ENCODE results near the gene ZBTB7A.

Gene ZBTB7A

DNA sequence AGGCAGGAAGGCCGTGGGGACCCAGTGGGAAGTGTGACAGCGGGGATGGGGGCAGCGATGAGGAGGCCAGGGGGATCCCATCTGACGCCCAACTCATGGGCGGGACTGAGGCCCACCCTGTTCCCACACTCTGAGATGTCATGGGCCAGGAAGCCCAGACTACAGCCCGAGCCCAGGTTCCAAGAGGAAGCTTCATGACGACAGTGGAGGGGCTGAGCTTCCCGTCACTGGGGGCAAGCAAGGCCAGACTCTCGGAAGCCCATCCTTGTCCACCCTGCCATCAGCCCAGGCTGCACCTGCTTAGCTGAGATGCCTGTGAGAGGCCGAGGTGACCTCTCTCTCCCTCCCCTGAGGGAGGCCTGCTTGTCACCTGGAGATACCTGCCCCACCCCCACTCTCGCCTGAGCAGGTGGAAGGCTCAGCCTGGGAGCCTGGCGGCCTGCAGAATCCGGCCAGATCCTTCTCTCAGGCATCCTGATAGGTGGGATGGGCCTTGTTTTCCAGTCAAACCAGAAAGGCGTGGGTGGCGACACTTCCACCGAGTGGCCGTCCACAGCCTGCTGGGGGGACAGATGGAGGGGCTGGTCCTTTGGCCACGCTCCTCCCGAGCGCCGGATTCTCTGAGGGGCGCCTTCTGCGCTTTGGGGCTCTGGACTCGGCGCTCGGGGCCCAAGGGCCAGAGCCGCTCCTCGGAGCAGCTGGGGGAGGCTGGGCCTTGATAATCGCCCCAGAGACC lies 4.8 kb downstream of the ZBTB7A start:
- Histone ChIP-seq H3K4me1 (ENCODE audit: control insufficient read depth in 5 of 5, insufficient read depth in 5 of 5, low read length in 5 of 5) (peaks cover 13 to 76% (median 72%) of the 10 kb centered on the region in 5 donors), H3K27ac (ENCODE audit: low read depth, low read length) (peak overlapping the region; percentile 98), H3K36me3 (ENCODE audit: control insufficient read depth in 5 of 5, insufficient read depth in 5 of 5, low read length in 5 of 5) (peaks cover 0 to 9% (median 6%) of the 10 kb centered on the region in 5 donors), H3K27me3 (ENCODE audit: control insufficient read depth in 5 of 5, insufficient read depth in 4 of 5, low read length in 5 of 5) (no peaks in the 10 kb centered on the region), H3K9me3 (ENCODE audit: control insufficient read depth in 5 of 5, low read length in 5 of 5) (no peaks in the 10 kb centered on the region), H3K9ac (ENCODE audit: low read length in 5 of 5) (peak overlapping the region; percentile 44 to 91 (median 78)), H3K4me3 (ENCODE audit: low read depth in 1 of 5, low read length in 5 of 5) (peak overlapping the region; percentile 26 to 75 (median 50))

- Histone ChIP-seq H3K27ac (ENCODE audit: low read depth, low read length) (peak overlapping the region; percentile 98), H3K4me3 (ENCODE audit: low read depth in 1 of 5, low read length in 5 of 5) (peak overlapping the region; percentile 26 to 75 (median 50)), H3K36me3 (ENCODE audit: control insufficient read depth in 5 of 5, insufficient read depth in 5 of 5, low read length in 5 of 5) (peaks cover 0 to 9% (median 6%) of the 10 kb centered on the region in 5 donors), H3K9ac (ENCODE audit: low read length in 5 of 5) (peak overlapping the region; percentile 68 to 91 (median 88)), H3K27me3 (ENCODE audit: control insufficient read depth in 5 of 5, insufficient read depth in 4 of 5, low read length in 5 of 5) (no peaks in the 10 kb centered on the region), H3K4me1 (ENCODE audit: control insufficient read depth in 5 of 5, insufficient read depth in 5 of 5, low read length in 5 of 5) (peaks cover 13 to 77% (median 72%) of the 10 kb centered on the region in 5 donors), H3K9me3 (ENCODE audit: control insufficient read depth in 5 of 5, low read length in 5 of 5) (no peaks in the 10 kb centered on the region)
Measured at GRCh38 chr19:4061178-4061682, 5.5 kb downstream of the ZBTB7A start.

DNA sequence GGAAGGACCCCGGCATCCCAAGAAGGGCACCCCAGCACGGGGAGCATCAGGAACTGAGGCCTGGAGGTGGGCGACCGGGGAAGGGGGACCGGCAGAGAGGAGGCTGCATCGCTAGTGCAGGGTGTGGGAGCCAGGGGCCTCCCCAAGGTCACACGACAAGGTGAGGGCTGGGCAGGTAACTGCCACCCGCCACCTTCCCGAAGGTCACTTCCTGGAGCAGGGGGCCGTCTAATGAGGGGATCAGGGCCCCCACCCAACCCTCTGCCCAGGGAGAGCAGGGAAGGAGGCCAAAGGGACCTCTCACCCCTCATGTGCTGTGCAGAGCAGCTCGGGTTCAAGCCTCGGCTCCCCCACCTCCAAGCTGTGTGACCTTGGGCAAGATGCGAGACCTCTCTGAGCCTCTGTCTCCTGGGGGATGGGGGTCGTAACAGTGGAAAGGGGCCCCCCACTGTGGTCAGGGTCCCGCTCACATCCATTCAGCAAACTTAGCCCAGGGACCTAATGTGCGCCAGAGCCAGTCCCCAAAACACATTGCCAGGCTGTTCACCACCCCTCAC lies 6.0 kb downstream of the ZBTB7A start:
- H3K4me1 ChIP-seq (ENCODE audit: control insufficient read depth in 5 of 5, insufficient read depth in 5 of 5, low read length in 5 of 5): peaks cover 17 to 83% (median 77%) of the 10 kb centered on the region in 5 donors
- H3K36me3 ChIP-seq (ENCODE audit: control insufficient read depth in 5 of 5, insufficient read depth in 5 of 5, low read length in 5 of 5): peaks cover 0 to 12% (median 6%) of the 10 kb centered on the region in 5 donors
- no peaks in the 10 kb centered on the region for H3K9me3 ChIP-seq (ENCODE audit: control insufficient read depth in 5 of 5, low read length in 5 of 5)
- H3K27ac ChIP-seq (ENCODE audit: low read depth, low read length): peak overlapping the region; percentile 98
- H3K9ac ChIP-seq (ENCODE audit: low read length in 5 of 5): peak overlapping the region; percentile 68 to 90 (median 88)
- peak overlapping the region; percentile 26 to 75 (median 50) for H3K4me3 ChIP-seq (ENCODE audit: low read depth in 1 of 5, low read length in 5 of 5)
- H3K27me3 ChIP-seq (ENCODE audit: control insufficient read depth in 5 of 5, insufficient read depth in 4 of 5, low read length in 5 of 5): no peaks in the 10 kb centered on the region

GRCh38 chr19:4059891-4060620 lies 6.6 kb downstream of the ZBTB7A start:
- Histone ChIP-seq H3K27me3 (ENCODE audit: control insufficient read depth in 5 of 5, insufficient read depth in 4 of 5, low read length in 5 of 5) (no peaks in the 10 kb centered on the region), H3K4me3 (ENCODE audit: low read depth in 1 of 5, low read length in 5 of 5) (peak overlapping the region in 4 of 5 donors; percentile 22 to 75 (median 38)), H3K36me3 (ENCODE audit: control insufficient read depth in 5 of 5, insufficient read depth in 5 of 5, low read length in 5 of 5) (peaks cover 0 to 16% (median 9%) of the 10 kb centered on the region in 5 donors), H3K27ac (ENCODE audit: low read depth, low read length) (peak overlapping the region; percentile 98), H3K9ac (ENCODE audit: low read length in 5 of 5) (peak overlapping the region; percentile 26 to 90 (median 88)), H3K9me3 (ENCODE audit: control insufficient read depth in 5 of 5, low read length in 5 of 5) (no peaks in the 10 kb centered on the region), H3K4me1 (ENCODE audit: control insufficient read depth in 5 of 5, insufficient read depth in 5 of 5, low read length in 5 of 5) (peaks cover 17 to 83% (median 77%) of the 10 kb centered on the region in 5 donors)

DNA sequence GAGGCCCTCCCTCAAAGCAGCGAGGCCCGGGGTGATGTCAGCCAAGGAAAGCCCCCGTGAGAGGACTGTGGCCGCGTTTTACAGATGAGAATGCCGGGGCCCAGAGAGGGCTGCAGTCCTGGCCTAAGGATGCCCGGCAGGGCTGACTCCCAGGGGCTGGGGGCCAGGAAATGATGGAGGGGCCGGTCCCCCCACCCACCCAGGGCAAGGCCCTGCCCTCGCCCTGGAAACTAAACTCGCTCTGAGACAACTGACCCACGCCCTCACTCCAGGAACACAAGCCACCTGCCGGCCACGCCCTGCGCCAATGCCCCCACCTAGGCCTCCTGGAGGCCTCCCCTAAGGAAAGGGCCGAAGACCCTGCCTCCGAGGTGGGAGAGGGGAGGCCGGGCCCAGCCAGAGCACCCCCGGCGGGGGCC lies 7.2 kb downstream of the ZBTB7A start:
- Histone ChIP-seq H3K36me3 (ENCODE audit: control insufficient read depth in 5 of 5, insufficient read depth in 5 of 5, low read length in 5 of 5) (peaks cover 0 to 21% (median 14%) of the 10 kb centered on the region in 5 donors), H3K4me3 (ENCODE audit: low read depth in 1 of 5, low read length in 5 of 5) (peak overlapping the region in 3 of 5 donors; percentile 26 to 45 (median 40)), H3K9me3 (ENCODE audit: control insufficient read depth in 5 of 5, low read length in 5 of 5) (no peaks in the 10 kb centered on the region), H3K4me1 (ENCODE audit: control insufficient read depth in 5 of 5, insufficient read depth in 5 of 5, low read length in 5 of 5) (peaks cover 17 to 80% (median 75%) of the 10 kb centered on the region in 5 donors), H3K27me3 (ENCODE audit: control insufficient read depth in 5 of 5, insufficient read depth in 4 of 5, low read length in 5 of 5) (no peaks in the 10 kb centered on the region), H3K9ac (ENCODE audit: low read length in 5 of 5) (peak overlapping the region in 4 of 5 donors; percentile 83 to 90 (median 88)), H3K27ac (ENCODE audit: low read depth, low read length) (peak overlapping the region; percentile 98)

DNA sequence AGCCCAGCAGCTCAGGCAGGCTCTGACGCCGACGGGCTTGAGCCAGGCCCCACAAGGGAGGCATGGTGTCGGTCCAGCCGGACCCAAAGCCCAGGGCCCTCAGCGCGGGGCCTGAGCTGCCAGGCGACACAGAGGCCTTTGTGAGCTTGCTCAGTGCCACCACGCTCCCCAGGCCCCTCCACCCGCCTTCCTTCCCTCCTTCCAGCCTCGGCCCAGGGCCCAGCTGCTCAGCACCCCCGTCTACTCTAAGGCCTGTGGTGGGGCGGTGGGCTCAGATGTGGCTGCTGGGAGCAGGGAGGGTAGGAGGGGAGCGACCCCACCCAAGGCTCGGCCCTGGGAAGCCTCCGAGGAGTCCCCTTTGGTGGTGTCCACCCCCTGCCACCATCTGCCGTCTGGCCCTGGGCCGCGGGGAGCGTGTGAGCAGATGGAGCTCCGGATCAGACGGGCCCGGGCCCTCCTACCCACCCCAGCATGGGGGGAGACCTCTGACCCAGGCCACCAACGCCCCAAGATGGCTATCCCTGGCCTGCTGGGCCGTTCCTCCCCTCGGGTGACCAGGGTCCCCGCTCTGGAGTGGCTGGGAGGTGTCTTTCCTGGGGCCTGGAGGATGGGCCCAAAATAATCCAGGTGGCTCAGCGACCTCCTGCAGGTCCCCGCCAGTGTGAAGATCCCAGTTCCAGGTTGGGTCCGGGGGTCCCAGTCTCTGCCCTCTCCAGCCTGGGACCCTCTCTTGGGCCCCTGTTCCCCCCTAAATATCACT lies 7.8 kb downstream of the ZBTB7A start:
- H3K4me1 ChIP-seq (ENCODE audit: control insufficient read depth in 5 of 5, insufficient read depth in 5 of 5, low read length in 5 of 5): peaks cover 17 to 76% (median 70%) of the 10 kb centered on the region in 5 donors
- peak overlapping the region; percentile 73 to 90 (median 88) for H3K9ac ChIP-seq (ENCODE audit: low read length in 5 of 5)
- H3K27me3 ChIP-seq (ENCODE audit: control insufficient read depth in 5 of 5, insufficient read depth in 4 of 5, low read length in 5 of 5): no peaks in the 10 kb centered on the region
- H3K9me3 ChIP-seq (ENCODE audit: control insufficient read depth in 5 of 5, low read length in 5 of 5): no peaks in the 10 kb centered on the region
- H3K4me3 ChIP-seq (ENCODE audit: low read depth in 1 of 5, low read length in 5 of 5): peak overlapping the region in 4 of 5 donors; percentile 26 to 45 (median 36)
- H3K27ac ChIP-seq (ENCODE audit: low read depth, low read length): peak overlapping the region; percentile 98
- peaks cover 0 to 27% (median 15%) of the 10 kb centered on the region in 5 donors for H3K36me3 ChIP-seq (ENCODE audit: control insufficient read depth in 5 of 5, insufficient read depth in 5 of 5, low read length in 5 of 5)

GRCh38 chr19:4057931-4058692 lies 8.6 kb downstream of the ZBTB7A start:
- Histone ChIP-seq H3K4me3 (ENCODE audit: low read depth in 1 of 5, low read length in 5 of 5) (peak overlapping the region in 3 of 5 donors; percentile 26 to 45 (median 40)), H3K9ac (ENCODE audit: low read length in 5 of 5) (peak overlapping the region; percentile 38 to 90 (median 88)), H3K27me3 (ENCODE audit: control insufficient read depth in 5 of 5, insufficient read depth in 4 of 5, low read length in 5 of 5) (no peaks in the 10 kb centered on the region), H3K36me3 (ENCODE audit: control insufficient read depth in 5 of 5, insufficient read depth in 5 of 5, low read length in 5 of 5) (peaks cover 0 to 33% (median 20%) of the 10 kb centered on the region in 5 donors), H3K9me3 (ENCODE audit: control insufficient read depth in 5 of 5, low read length in 5 of 5) (no peaks in the 10 kb centered on the region), H3K27ac (ENCODE audit: low read depth, low read length) (peak overlapping the region; percentile 98), H3K4me1 (ENCODE audit: control insufficient read depth in 5 of 5, insufficient read depth in 5 of 5, low read length in 5 of 5) (peaks cover 22 to 76% (median 70%) of the 10 kb centered on the region in 5 donors)

GRCh38 chr19:4055209-4055552 lies 11.5 kb downstream of the ZBTB7A start:
- H3K9ac ChIP-seq (ENCODE audit: low read length in 5 of 5): no peak overlapping the region
- H3K9me3 ChIP-seq (ENCODE audit: control insufficient read depth in 5 of 5, low read length in 5 of 5): no peaks in the 10 kb centered on the region
- peaks cover 14 to 58% (median 55%) of the 10 kb centered on the region in 5 donors for H3K4me1 ChIP-seq (ENCODE audit: control insufficient read depth in 5 of 5, insufficient read depth in 5 of 5, low read length in 5 of 5)
- no peaks in the 10 kb centered on the region for H3K27me3 ChIP-seq (ENCODE audit: control insufficient read depth in 5 of 5, insufficient read depth in 4 of 5, low read length in 5 of 5)
- H3K27ac ChIP-seq (ENCODE audit: low read depth, low read length): no peak overlapping the region
- peaks cover 0 to 47% (median 33%) of the 10 kb centered on the region in 5 donors for H3K36me3 ChIP-seq (ENCODE audit: control insufficient read depth in 5 of 5, insufficient read depth in 5 of 5, low read length in 5 of 5)
- H3K4me3 ChIP-seq (ENCODE audit: low read depth in 1 of 5, low read length in 5 of 5): no peak overlapping the region
